Ascending aorta (tissue), 2 donors: Measurements from ENCODE around the gene HAGH. TPM values are rescaled to one million over a fixed set of nuclear protein-coding genes. Genes with fewer than 3 reads are reported as not detected.

Experiments
- DNase-seq, 2 donors: peaks; one replicate each; pipeline ENCODE4 v3.0.0-alpha.2; 2019; ENCODE audit warnings: low spot score in 2 of 2
- H3K27ac ChIP-seq, 2 donors: fragments of 200-600 bp; sonication (generic); one replicate each; pipeline ENCODE4 v1.5.1; 2016 to 2017; ENCODE audit warnings: mild to moderate bottlenecking in 1 of 2
- H3K27me3 ChIP-seq: fragments of 200-600 bp; sonication (generic); one replicate; pipeline ENCODE4 v1.5.1; 2017
- H3K36me3 ChIP-seq, 2 donors: fragments of 200-600 bp; sonication (generic); one replicate each; pipeline ENCODE4 v1.5.1; 2016
- H3K4me1 ChIP-seq, 2 donors: fragments of 200-600 bp; sonication (generic); one replicate each; pipeline ENCODE4 v1.5.1; 2016 to 2017; ENCODE audit warnings: mild to moderate bottlenecking in 1 of 2
- H3K4me3 ChIP-seq, 2 donors: fragments of 200-600 bp; sonication (generic); one replicate each; pipeline ENCODE4 v1.5.1; 2016 to 2017; ENCODE audit warnings: mild to moderate bottlenecking in 1 of 2
- H3K9me3 ChIP-seq, 2 donors: fragments of 200-600 bp; sonication (generic); one replicate each; pipeline ENCODE4 v1.5.1; 2016
- CTCF ChIP-seq, 3 experiments: fragments of 200-600 bp in 2 of 3; fragments of 450-650 bp in 1 of 3; sonication (generic) in 2 of 3; IDR thresholded peaks; one replicate each; pipeline ENCODE4 v1.5.1; 2016 to 2019; ENCODE audit warnings: antibody characterized with exemption in 3 of 3, mild to moderate bottlenecking in 1 of 3, moderate library complexity in 1 of 3
- intact Hi-C: fragments of 100-400 bp; cut with DNase I; formaldehyde crosslinking; loops from one replicate; pipeline ENCODE4 v1.15.1; 2023
- total RNA-seq: library from RNA; depleted of rRNA; stranded (reverse); fragments of >200 nt; gene quantifications from one replicate; pipeline ENCODE4 v1.1.0, GENCODE V29; 2016

The HAGH gene
- total RNA-seq, 1 donor from 2014 or later, result 177 TPM

DNA sequence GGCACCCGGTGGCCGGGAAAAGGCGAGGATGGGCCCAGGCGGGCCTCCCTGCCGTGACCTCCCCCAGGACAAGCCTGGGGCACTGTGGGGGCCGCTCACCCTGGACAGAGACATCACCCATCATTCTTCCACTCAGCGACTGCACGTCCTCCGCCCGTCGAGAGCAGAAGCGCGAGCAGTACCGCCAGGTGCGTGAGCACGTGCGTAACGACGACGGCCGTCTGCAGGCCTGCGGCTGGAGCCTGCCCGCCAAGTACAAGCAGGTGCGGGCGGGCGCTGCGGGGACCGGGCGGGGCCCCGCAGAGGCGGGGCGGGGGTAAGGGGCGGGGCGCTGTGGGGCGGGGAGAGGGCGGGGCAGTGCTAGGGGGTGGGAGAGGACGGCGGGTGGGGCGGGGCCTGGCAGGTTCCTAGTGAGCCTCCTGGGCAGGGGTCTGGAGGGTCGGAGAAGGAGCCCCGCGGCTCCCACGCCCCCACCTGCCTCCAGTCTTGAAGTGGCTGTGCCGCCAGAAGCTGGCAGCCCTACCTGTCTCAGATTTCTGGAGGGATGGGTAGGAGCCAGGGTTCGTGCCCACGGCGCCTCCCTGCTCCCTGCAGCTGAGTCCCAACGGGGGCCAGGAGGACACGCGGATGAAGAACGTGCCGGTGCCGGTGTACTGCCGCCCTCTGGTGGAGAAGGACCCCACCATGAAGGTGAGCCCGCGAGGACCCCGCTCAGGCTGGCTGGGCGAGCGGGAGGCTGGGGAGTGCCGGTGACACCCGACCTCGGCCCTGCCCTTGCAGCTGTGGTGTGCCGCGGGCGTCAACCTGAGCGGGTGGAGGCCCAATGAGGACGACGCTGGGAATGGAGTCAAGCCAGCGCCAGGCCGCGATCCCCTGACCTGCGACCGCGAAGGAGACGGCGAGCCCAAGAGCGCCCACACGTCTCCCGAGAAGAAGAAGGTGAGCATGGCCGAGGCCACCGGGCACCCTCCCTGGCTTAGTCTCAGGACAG is 62.8 kb downstream of the HAGH start:
- no peaks in the 10 kb centered on the region for H3K27me3 ChIP-seq
- H3K36me3 ChIP-seq, result peaks cover 82 to 96% of the 10 kb centered on the region in 2 donors
- DNase-seq, result no peak
- intact Hi-C loops, result no loop called here
- H3K9me3 ChIP-seq, result no peaks in the 10 kb centered on the region
- TF ChIP-seq CTCF (IDR thresholded peaks at IDR 0.05), result peak in 2 of 3 experiments; percentile 3 to 10
- no peak overlapping the region for H3K27ac ChIP-seq
- no peak overlapping the region for H3K4me3 ChIP-seq
- H3K4me1 ChIP-seq, result no peaks in the 10 kb centered on the region

GRCh38 chr16:1762879-1763520 is 63.6 kb downstream of the HAGH start:
- H3K4me3 ChIP-seq, result no peak overlapping the region
- H3K9me3 ChIP-seq, result no peaks in the 10 kb centered on the region
- no peak for DNase-seq
- intact Hi-C loops, result no loop called here
- peaks cover 81 to 96% of the 10 kb centered on the region in 2 donors for H3K36me3 ChIP-seq
- H3K4me1 ChIP-seq, result no peaks in the 10 kb centered on the region
- no peak overlapping the region for H3K27ac ChIP-seq
- H3K27me3 ChIP-seq, result no peaks in the 10 kb centered on the region
- no peak for TF ChIP-seq CTCF (IDR thresholded peaks at IDR 0.05)

DNA sequence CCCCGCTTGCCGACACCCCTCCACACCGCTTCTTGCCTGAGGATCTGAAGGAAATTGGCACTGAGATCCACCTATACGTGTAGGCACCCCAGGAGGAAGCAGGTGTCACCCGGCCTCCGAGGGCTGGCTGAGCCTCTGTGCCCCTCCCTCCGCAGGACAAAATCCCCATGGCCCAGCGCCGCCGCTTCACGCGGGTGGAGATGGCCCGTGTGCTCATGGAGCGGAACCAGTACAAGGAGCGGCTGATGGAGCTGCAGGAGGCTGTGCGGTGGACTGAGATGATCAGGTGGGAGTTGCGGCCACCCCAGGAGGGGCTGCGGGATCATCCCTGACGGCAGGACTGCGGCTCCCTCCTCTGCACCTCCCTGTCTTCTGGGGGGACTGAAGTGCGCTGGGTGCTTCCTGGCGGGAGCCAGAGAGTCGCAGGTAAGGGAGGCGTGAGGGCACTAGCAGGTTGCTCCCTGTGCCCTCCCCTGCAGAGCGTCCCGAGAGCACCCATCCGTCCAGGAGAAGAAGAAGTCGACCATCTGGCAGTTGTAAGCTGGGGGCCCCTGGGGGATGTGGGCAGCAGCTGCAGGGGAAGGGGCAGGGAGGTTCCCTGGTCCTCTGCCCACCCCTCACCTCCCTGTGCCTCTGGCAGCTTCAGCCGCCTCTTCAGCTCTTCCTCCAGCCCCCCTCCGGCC is 64.3 kb downstream of the HAGH start:
- no peak overlapping the region for H3K4me3 ChIP-seq
- no peaks in the 10 kb centered on the region for H3K9me3 ChIP-seq
- H3K4me1 ChIP-seq, result no peaks in the 10 kb centered on the region
- H3K27me3 ChIP-seq, result no peaks in the 10 kb centered on the region
- H3K27ac ChIP-seq, result no peak overlapping the region
- H3K36me3 ChIP-seq, result peaks cover 74 to 96% of the 10 kb centered on the region in 2 donors
- no peak for DNase-seq
- no peak for TF ChIP-seq CTCF (IDR thresholded peaks at IDR 0.05)
- intact Hi-C loops, result no loop called here

DNA sequence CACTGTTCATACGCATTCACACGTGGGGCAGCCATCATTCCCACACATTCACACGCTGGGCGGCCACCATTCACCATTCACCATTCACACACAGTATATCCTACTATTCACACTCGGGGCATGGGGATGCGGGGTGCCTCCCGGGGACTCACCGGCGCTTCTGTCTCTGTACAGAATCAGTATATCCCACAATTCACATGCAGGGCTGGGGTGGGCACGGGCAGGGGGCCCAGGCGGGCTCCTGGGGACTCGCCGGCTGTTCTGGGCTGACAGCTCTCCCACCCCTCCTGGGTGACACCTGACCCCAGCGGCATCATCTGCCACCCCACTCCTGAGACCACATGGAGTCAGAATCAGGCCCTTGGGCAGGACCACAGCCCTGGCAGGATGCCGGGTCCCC is 64.9 kb downstream of the HAGH start:
- H3K4me3 ChIP-seq, result no peak overlapping the region
- no peak overlapping the region for H3K27ac ChIP-seq
- no peaks in the 10 kb centered on the region for H3K27me3 ChIP-seq
- no peaks in the 10 kb centered on the region for H3K4me1 ChIP-seq
- H3K36me3 ChIP-seq, result peaks cover 69 to 93% of the 10 kb centered on the region in 2 donors
- no peak for TF ChIP-seq CTCF (IDR thresholded peaks at IDR 0.05)
- intact Hi-C loops, result no loop called here
- no peak for DNase-seq
- H3K9me3 ChIP-seq, result no peaks in the 10 kb centered on the region

DNA sequence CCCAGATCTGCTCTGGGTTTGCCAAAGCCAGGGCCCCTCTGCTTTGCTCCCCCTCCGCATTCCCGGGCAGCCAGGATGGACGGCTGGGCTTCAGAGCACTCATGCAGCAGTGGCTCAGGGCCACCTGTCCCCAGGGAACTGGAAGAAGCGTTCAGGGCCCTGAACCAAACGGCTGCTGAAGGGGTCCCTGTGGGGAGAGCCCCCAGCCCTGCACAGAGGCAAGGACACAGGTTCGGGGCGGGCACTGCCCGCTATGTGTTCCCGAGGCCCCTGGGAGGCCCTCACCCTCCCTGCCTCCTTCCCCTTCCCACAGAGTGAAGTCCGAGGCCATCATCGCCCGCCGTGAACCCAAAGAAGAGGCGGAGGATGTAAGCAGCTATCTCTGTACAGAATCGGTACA is 65.7 kb downstream of the HAGH start:
- TF ChIP-seq CTCF (IDR thresholded peaks at IDR 0.05), result no peak
- Histone ChIP-seq H3K27me3 (no peaks in the 10 kb centered on the region), H3K27ac (no peak overlapping the region), H3K4me3 (no peak overlapping the region), H3K9me3 (no peaks in the 10 kb centered on the region), H3K4me1 (no peaks in the 10 kb centered on the region), H3K36me3 (peaks cover 63 to 84% of the 10 kb centered on the region in 2 donors)
- DNase-seq, result no peak
- intact Hi-C loops, result no loop called here
